ENCODE measurements around the gene LAMB1. TPM values are rescaled to one million over a fixed set of nuclear protein-coding genes. Genes with fewer than 3 reads are reported as not detected.
A peak's percentile ranks its signal among the peaks of the same experiment; 100 is the strongest.

Gene LAMB1
- total and polyA plus RNA-seq, 2 experiments from 2014 or later, result 31.8 to 34.0 TPM

- Histone ChIP-seq H3K27me3 (no peaks in the 10 kb centered on the region), H3K9me3 (ENCODE audit: low read depth) (no peaks in the 10 kb centered on the region), H3K4me3 (no peak overlapping the region), H3K27ac (no peak overlapping the region), H3K4me1 (ENCODE audit: low read depth) (peaks cover 19% of the 10 kb centered on the region), H3K36me3 (no peaks in the 10 kb centered on the region)
- DNase-seq (ENCODE audit: low read depth in 1 of 2, low spot score in 1 of 2), result no peak
- no peak for TF ChIP-seq CTCF (IDR thresholded peaks at IDR 0.05; ENCODE audit: low read depth, low read length)
These were observed 22.8 kb downstream of the LAMB1 start for GRCh38 chr7:107980171-107980570.

GRCh38 chr7:107978815-107979408 is 24.0 kb downstream of the LAMB1 start:
- H3K9me3 ChIP-seq (ENCODE audit: low read depth), result no peaks in the 10 kb centered on the region
- DNase-seq (ENCODE audit: low read depth in 1 of 2, low spot score in 1 of 2), result no peak
- no peaks in the 10 kb centered on the region for H3K27me3 ChIP-seq
- no peaks in the 10 kb centered on the region for H3K36me3 ChIP-seq
- H3K27ac ChIP-seq, result no peak overlapping the region
- TF ChIP-seq CTCF (IDR thresholded peaks at IDR 0.05; ENCODE audit: low read depth, low read length), result no peak
- no peak overlapping the region for H3K4me3 ChIP-seq
- peaks cover 19% of the 10 kb centered on the region for H3K4me1 ChIP-seq (ENCODE audit: low read depth)

- H3K4me1 ChIP-seq (ENCODE audit: low read depth), result peaks cover 11% of the 10 kb centered on the region
- peak in 1 of 2 donors; percentile 30 for DNase-seq (ENCODE audit: low read depth in 1 of 2, low spot score in 1 of 2)
- no peak overlapping the region for H3K4me3 ChIP-seq
- H3K27me3 ChIP-seq, result no peaks in the 10 kb centered on the region
- no peak overlapping the region for H3K27ac ChIP-seq
- H3K9me3 ChIP-seq (ENCODE audit: low read depth), result no peaks in the 10 kb centered on the region
- no peak for TF ChIP-seq CTCF (IDR thresholded peaks at IDR 0.05; ENCODE audit: low read depth, low read length)
- no peaks in the 10 kb centered on the region for H3K36me3 ChIP-seq
These were observed 25.9 kb downstream of the LAMB1 start for GRCh38 chr7:107977048-107977447.

GRCh38 chr7:107976620-107977019 is 26.3 kb downstream of the LAMB1 start:
- no peak for DNase-seq (ENCODE audit: low read depth in 1 of 2, low spot score in 1 of 2)
- no peak for TF ChIP-seq CTCF (IDR thresholded peaks at IDR 0.05; ENCODE audit: low read depth, low read length)
- Histone ChIP-seq H3K36me3 (no peaks in the 10 kb centered on the region), H3K27me3 (no peaks in the 10 kb centered on the region), H3K4me1 (ENCODE audit: low read depth) (peaks cover 11% of the 10 kb centered on the region), H3K27ac (no peak overlapping the region), H3K4me3 (no peak overlapping the region), H3K9me3 (ENCODE audit: low read depth) (no peaks in the 10 kb centered on the region)

- Histone ChIP-seq H3K9me3 (ENCODE audit: low read depth) (no peaks in the 10 kb centered on the region), H3K27ac (no peak overlapping the region), H3K27me3 (no peaks in the 10 kb centered on the region), H3K4me3 (no peak overlapping the region), H3K36me3 (no peaks in the 10 kb centered on the region), H3K4me1 (ENCODE audit: low read depth) (peaks cover 13% of the 10 kb centered on the region)
- no peak for DNase-seq (ENCODE audit: low read depth in 1 of 2, low spot score in 1 of 2)
- TF ChIP-seq CTCF (IDR thresholded peaks at IDR 0.05; ENCODE audit: low read depth, low read length), result no peak
These were observed 27.5 kb downstream of the LAMB1 start for GRCh38 chr7:107975394-107976013.

Measured in cardiac muscle cell (in vitro differentiated cells and primary cell).